ENCODE results near the gene NISCH.

Gene NISCH

GRCh38 chr3:52450489-52451236 is 4.7 kb upstream of the NISCH start:
- DNase-seq, result no peak

- no peak for DNase-seq
These were observed 3.9 kb upstream of the NISCH start for GRCh38 chr3:52451237-52452083.

DNA sequence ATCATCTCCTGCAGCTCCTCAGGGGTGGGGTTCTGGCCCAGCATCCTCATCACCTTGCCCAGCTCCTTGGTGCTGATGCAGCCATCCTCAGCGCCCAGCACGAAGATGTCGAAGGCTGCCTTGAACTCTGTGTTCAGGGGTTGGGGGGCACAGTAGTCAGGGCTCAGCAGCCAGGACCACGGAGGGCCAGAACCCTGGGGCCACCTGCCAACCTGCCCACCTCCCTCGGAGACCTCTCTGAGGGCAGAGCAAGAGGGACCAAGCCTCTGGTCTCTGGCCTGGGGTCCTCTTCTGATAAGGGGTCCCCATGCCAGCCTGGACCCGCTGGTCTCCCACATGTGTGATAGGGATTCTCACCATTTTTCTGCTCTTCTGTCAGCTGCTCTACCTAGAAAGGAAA is 3.3 kb upstream of the NISCH start:
- DNase-seq, result no peak

DNA sequence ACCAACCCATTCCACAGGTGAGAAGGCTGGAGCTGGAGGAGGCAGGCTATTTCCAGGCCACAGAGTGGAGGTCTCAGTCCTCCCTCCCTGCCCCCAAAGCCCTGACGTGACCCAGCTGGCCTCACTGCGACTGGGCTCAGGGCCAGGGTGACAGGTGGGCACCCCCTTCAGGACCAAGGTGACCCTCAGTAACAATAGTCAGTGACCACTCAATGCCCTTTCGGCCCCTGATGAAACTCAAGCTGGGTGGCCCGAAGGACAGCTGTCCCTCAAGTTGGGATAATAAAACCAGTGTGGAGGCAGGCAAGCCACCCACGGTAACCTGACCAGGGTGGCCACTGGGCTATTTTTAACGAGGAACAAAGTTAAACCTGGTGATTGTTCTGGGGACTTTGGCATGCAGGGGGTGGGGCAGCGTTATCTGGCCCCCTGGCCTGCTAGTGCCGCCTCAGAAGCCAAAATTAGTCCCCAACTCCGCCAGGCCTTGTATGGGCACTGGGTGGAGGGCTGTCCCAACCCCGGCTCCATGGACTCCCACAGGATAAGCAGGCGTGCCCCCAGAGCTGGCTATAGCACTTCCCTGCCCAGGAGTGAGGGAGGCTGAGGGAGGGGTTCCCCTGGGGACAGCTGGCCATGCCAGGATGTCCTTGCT is 2.7 kb upstream of the NISCH start:
- no peak for DNase-seq

GRCh38 chr3:52453496-52454249 is 1.7 kb upstream of the NISCH start, which contains the start of gene TNNC1:
TSS of gene TNNC1 (minus strand) at chr3:52454041. CDS start at chr3:52454015, 26 bp downstream.
- DNase-seq, result no peak

GRCh38 chr3:52454250-52454937 is 1.0 kb upstream of the NISCH start:
- DNase-seq, result no peak

GRCh38 chr3:52454938-52455282 is 494 bp upstream of the NISCH start:
- no peak for DNase-seq

DNA sequence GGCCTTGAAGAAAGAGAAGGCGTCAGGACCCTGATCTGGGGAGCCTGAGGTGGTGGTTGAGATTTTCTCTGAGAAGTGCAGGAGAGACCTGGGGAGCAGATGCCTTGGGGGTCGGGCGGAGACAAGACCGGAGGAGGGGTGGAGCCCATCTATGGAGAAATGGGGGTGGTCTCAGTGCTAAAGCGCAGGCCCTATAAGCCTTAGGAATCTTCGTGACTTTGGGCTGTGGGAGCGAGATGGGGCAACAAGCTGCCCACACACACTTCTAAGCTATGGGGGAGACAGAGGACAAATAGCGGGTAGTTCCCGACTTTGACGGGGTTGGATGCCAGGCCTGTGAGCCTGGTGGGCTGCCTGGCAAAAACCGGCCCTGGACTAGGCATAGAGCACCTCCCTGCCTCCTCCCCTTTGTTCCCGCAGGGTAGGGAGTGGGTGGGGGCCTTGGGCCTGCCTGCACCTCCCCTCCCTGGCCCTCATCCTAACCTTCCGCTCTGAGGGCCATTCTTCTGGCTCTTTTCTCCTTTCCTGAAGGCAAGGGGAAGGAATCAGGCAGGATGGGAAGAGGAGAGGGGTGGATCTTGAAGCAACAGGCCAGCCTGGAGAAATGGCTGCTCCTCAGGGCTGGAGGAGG is 880 bp downstream of the NISCH start:
- DNase-seq, result no peak

DNA sequence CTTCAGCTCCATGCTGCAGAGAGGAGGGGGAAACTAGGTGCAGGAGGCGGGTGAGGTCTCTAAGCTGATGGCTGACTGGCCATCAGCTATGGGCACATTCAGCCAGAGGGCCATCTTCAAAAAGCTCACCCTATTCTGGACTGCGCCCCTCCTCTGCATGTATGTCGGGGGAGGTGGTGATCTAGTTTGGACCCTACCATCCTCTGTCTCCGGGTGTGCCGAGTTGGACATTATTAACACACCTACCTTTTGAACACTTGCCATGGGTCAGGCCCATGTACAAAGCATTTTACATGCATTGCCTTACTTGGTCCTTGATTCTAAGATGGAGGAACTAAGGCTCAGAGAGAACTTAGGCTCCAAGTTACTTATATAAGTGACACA is 1.4 kb downstream of the NISCH start:
- no peak for DNase-seq

GRCh38 chr3:52458031-52458760 is 2.8 kb downstream of the NISCH start:
- no peak for DNase-seq

DNA sequence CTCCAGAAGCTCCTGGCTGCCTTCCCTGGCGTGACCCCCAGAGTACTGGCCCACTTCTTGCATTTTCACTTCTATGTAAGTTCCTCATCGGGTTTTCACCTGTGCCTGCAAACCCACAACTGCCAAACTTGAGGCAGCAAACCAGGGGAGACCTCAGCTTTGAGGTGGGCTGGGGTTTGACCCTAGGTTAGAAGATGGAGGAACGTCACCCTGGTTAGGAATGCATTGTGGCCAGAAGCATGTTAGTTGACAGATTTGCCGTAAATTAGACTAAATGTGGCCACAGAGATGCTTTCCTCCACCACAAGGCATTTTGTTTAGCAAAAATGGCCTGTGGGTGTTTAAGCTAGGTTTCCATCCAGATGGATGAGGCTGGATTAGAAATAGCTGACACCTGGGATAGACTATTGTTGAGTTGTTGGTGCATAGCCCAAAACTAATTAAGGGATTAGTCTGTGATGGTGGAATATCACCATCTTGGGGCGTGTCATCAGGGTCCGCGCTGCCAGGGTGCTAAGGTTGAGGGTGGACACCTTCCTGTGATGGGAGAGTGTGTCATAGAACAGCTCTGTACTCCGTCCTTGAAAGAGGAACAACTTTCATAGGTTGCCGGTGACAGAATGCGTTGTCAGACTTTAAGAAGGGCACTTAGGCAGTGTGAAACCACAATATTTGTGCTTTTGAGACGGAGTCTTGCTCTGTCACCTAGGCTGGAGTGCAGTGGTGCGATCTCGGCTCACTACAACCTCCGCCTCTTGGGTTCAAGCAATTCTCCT is 3.6 kb downstream of the NISCH start:
- DNase-seq, result no peak

- no peak for DNase-seq
These were observed 6.5 kb downstream of the NISCH start for GRCh38 chr3:52461874-52462273.

- DNase-seq, result no peak
These were observed 8.0 kb downstream of the NISCH start for GRCh38 chr3:52463416-52463815.

DNA sequence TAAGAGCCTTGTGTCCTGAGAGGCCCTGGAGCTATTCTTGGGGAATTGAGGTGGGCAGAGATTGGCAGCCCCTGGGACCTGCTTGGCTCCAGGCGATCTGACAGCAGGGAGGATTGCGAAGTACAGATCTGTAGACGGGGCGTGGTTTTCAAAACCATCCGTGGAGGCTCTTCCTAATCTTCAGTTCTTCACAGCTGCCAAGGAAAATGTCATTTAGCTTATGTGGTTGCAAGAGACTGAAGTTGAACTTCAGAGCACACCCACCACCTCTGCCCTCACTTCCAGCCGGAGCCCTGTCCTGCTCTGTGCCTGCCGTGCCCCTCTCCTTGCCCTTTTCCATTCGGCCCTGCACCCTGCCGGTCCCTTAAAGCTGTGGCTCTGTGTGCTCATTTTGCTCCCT is 12.9 kb downstream of the NISCH start:
- DNase-seq, result no peak

DNA sequence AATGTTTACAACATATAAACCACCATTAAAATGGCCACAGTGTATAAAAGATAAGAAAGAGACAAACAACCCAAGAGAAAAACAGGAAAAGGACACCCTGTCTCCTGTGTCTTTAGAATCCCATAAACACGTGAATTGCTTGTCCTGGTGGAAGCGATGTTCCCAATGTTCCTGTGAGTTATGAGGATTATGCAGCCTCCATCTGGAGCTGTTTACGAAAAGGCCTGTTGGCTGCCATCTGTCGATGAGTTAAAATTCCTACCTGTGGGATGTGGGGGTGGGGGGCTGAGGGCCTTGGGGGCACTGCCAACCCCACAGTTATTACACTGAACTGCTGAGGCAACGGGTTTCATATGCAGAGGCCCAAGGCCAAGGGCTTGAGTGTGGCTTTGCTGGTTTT is 13.6 kb downstream of the NISCH start:
- no peak for DNase-seq

- DNase-seq, result no peak
These were observed 15.5 kb downstream of the NISCH start for GRCh38 chr3:52470920-52471319.

GRCh38 chr3:52471371-52472238 is 16.2 kb downstream of the NISCH start:
- DNase-seq, result peak; percentile 45

GRCh38 chr3:52472239-52473000 is 17.0 kb downstream of the NISCH start:
- DNase-seq, result no peak

- no peak for DNase-seq
These were observed 17.6 kb downstream of the NISCH start for GRCh38 chr3:52473026-52473425.
